GM06990 (cell line): ENCODE data around the gene USP12.

ENCODE experiments used
- DNase-seq: peaks from one replicate; pipeline ENCODE4 v3.0.0-alpha.2; 2011; ENCODE audit not compliant: insufficient read length; ENCODE audit errors: extremely low read depth
- H3K27me3 ChIP-seq: replicated peaks from 2 replicates; pipeline ENCODE4 v1.6.0; 2011; ENCODE audit warnings: low read length; ENCODE audit not compliant: control insufficient read depth, insufficient read depth
- H3K36me3 ChIP-seq: 2 replicates; pipeline ENCODE4 v1.5.1; 2011; ENCODE audit warnings: low read length; ENCODE audit not compliant: control insufficient read depth, insufficient read depth
- H3K4me3 ChIP-seq: replicated peaks from 2 replicates; pipeline ENCODE4 v1.5.1; 2011; ENCODE audit warnings: low read depth, mild to moderate bottlenecking, control low read depth, low read length
- CTCF ChIP-seq: IDR thresholded peaks from 2 replicates; pipeline ENCODE4 v1.5.1; 2011; ENCODE audit warnings: low read length, control low read depth, mild to moderate bottlenecking, inconsistent platforms; ENCODE audit not compliant: insufficient read depth, poor library complexity, severe bottlenecking

The USP12 gene

GRCh38 chr13:27016875-27017274, 154.7 kb downstream of the USP12 start:
- no peaks in the 10 kb centered on the region for H3K36me3 ChIP-seq
- H3K27me3 ChIP-seq: no peaks in the 10 kb centered on the region; the same call in 1 of the 2 replicates
- H3K4me3 ChIP-seq: no peak overlapping the region
- TF ChIP-seq CTCF: no peak
- no peak for DNase-seq
